Measurements from ENCODE around the gene PALLD. TPM values are rescaled to one million over a fixed set of nuclear protein-coding genes. Genes with fewer than 3 reads are reported as not detected.
A peak's percentile ranks its signal among the peaks of the same experiment; 100 is the strongest.

The PALLD gene
- total RNA-seq, 2 donors from 2014 or later: 11.3 to 49.1 TPM

GRCh38 chr4:168852933-168853713, 356.3 kb downstream of the PALLD start:
- Mint-ChIP-seq H3K4me3 (peak overlapping the region; percentile 3), H3K27ac (peak overlapping the region; percentile 20), H3K4me1 (peaks cover 14% of the 10 kb centered on the region), H3K27me3 (peaks cover 12% of the 10 kb centered on the region), H3K36me3 (ENCODE audit: low read depth) (no peaks in the 10 kb centered on the region), H3K9me3 (no peaks in the 10 kb centered on the region)
- peak; percentile 18 for ATAC-seq (replicated peaks)

GRCh38 chr4:168853770-168854169, 356.9 kb downstream of the PALLD start:
- no peaks in the 10 kb centered on the region for H3K9me3 Mint-ChIP-seq
- peaks cover 12% of the 10 kb centered on the region for H3K27me3 Mint-ChIP-seq
- peak; percentile 58 for ATAC-seq (replicated peaks)
- peak overlapping the region; percentile 20 for H3K27ac Mint-ChIP-seq
- peaks cover 14% of the 10 kb centered on the region for H3K4me1 Mint-ChIP-seq
- peak overlapping the region; percentile 3 for H3K4me3 Mint-ChIP-seq
- no peaks in the 10 kb centered on the region for H3K36me3 Mint-ChIP-seq (ENCODE audit: low read depth)

GRCh38 chr4:168854350-168854921, 357.6 kb downstream of the PALLD start:
- H3K27ac Mint-ChIP-seq: peak overlapping the region; percentile 7
- ATAC-seq (replicated peaks): no peak
- H3K9me3 Mint-ChIP-seq: no peaks in the 10 kb centered on the region
- peaks cover 14% of the 10 kb centered on the region for H3K4me1 Mint-ChIP-seq
- H3K36me3 Mint-ChIP-seq (ENCODE audit: low read depth): no peaks in the 10 kb centered on the region
- peaks cover 16% of the 10 kb centered on the region for H3K27me3 Mint-ChIP-seq
- no peak overlapping the region for H3K4me3 Mint-ChIP-seq

GRCh38 chr4:168856312-168856711, 359.5 kb downstream of the PALLD start:
- peaks cover 25% of the 10 kb centered on the region for H3K27me3 Mint-ChIP-seq
- H3K4me3 Mint-ChIP-seq: no peak overlapping the region
- H3K27ac Mint-ChIP-seq: no peak overlapping the region
- ATAC-seq (replicated peaks): peak; percentile 13
- H3K36me3 Mint-ChIP-seq (ENCODE audit: low read depth): no peaks in the 10 kb centered on the region
- no peaks in the 10 kb centered on the region for H3K9me3 Mint-ChIP-seq
- H3K4me1 Mint-ChIP-seq: peaks cover 17% of the 10 kb centered on the region

GRCh38 chr4:168857009-168857408, 360.2 kb downstream of the PALLD start:
- H3K9me3 Mint-ChIP-seq: no peaks in the 10 kb centered on the region
- peaks cover 23% of the 10 kb centered on the region for H3K27me3 Mint-ChIP-seq
- no peak overlapping the region for H3K4me3 Mint-ChIP-seq
- ATAC-seq (replicated peaks): no peak
- H3K27ac Mint-ChIP-seq: no peak overlapping the region
- no peaks in the 10 kb centered on the region for H3K36me3 Mint-ChIP-seq (ENCODE audit: low read depth)
- H3K4me1 Mint-ChIP-seq: peaks cover 17% of the 10 kb centered on the region

GRCh38 chr4:168857546-168858314, 360.9 kb downstream of the PALLD start:
- H3K27me3 Mint-ChIP-seq: peaks cover 27% of the 10 kb centered on the region
- ATAC-seq (replicated peaks): no peak
- no peaks in the 10 kb centered on the region for H3K9me3 Mint-ChIP-seq
- H3K36me3 Mint-ChIP-seq (ENCODE audit: low read depth): no peaks in the 10 kb centered on the region
- H3K4me1 Mint-ChIP-seq: peaks cover 17% of the 10 kb centered on the region
- no peak overlapping the region for H3K4me3 Mint-ChIP-seq
- H3K27ac Mint-ChIP-seq: no peak overlapping the region

GRCh38 chr4:168859100-168859499, 362.2 kb downstream of the PALLD start:
- H3K36me3 Mint-ChIP-seq (ENCODE audit: low read depth): no peaks in the 10 kb centered on the region
- no peaks in the 10 kb centered on the region for H3K9me3 Mint-ChIP-seq
- H3K27ac Mint-ChIP-seq: no peak overlapping the region
- no peak for ATAC-seq (replicated peaks)
- H3K4me3 Mint-ChIP-seq: no peak overlapping the region
- H3K27me3 Mint-ChIP-seq: peaks cover 26% of the 10 kb centered on the region
- H3K4me1 Mint-ChIP-seq: peaks cover 7% of the 10 kb centered on the region

- ATAC-seq (replicated peaks): peak; percentile 55
- H3K4me1 Mint-ChIP-seq: peaks cover 3% of the 10 kb centered on the region
- no peaks in the 10 kb centered on the region for H3K36me3 Mint-ChIP-seq (ENCODE audit: low read depth)
- peak overlapping the region; percentile 21 for H3K4me3 Mint-ChIP-seq
- H3K27ac Mint-ChIP-seq: peak overlapping the region; percentile 32
- H3K27me3 Mint-ChIP-seq: peaks cover 23% of the 10 kb centered on the region
- H3K9me3 Mint-ChIP-seq: no peaks in the 10 kb centered on the region
Observed at GRCh38 chr4:168859888-168860694, 363.2 kb downstream of the PALLD start.

GRCh38 chr4:168860827-168861226, 364.0 kb downstream of the PALLD start:
- no peaks in the 10 kb centered on the region for H3K9me3 Mint-ChIP-seq
- H3K27ac Mint-ChIP-seq: peak overlapping the region; percentile 32
- peak overlapping the region; percentile 21 for H3K4me3 Mint-ChIP-seq
- peaks cover 3% of the 10 kb centered on the region for H3K4me1 Mint-ChIP-seq
- H3K36me3 Mint-ChIP-seq (ENCODE audit: low read depth): no peaks in the 10 kb centered on the region
- ATAC-seq (replicated peaks): no peak
- peaks cover 23% of the 10 kb centered on the region for H3K27me3 Mint-ChIP-seq

GRCh38 chr4:168863719-168864647, 367.1 kb downstream of the PALLD start:
- Mint-ChIP-seq H3K9me3 (peaks cover under 1% of the 10 kb centered on the region), H3K4me1 (peaks cover 4% of the 10 kb centered on the region), H3K27ac (peak overlapping the region; percentile 81), H3K4me3 (peak overlapping the region; percentile 28), H3K27me3 (peaks cover 21% of the 10 kb centered on the region), H3K36me3 (ENCODE audit: low read depth) (no peaks in the 10 kb centered on the region)
- peak; percentile 69 for ATAC-seq (replicated peaks)

GRCh38 chr4:168864821-168865541, 368.1 kb downstream of the PALLD start:
- Mint-ChIP-seq H3K4me1 (peaks cover 8% of the 10 kb centered on the region), H3K36me3 (ENCODE audit: low read depth) (no peaks in the 10 kb centered on the region), H3K4me3 (peak overlapping the region; percentile 28), H3K9me3 (peaks cover 4% of the 10 kb centered on the region), H3K27me3 (peaks cover 27% of the 10 kb centered on the region), H3K27ac (peak overlapping the region; percentile 81)
- ATAC-seq (replicated peaks): no peak

GRCh38 chr4:168865854-168866253, 369.0 kb downstream of the PALLD start:
- H3K9me3 Mint-ChIP-seq: peaks cover 4% of the 10 kb centered on the region
- peaks cover 22% of the 10 kb centered on the region for H3K27me3 Mint-ChIP-seq
- H3K36me3 Mint-ChIP-seq (ENCODE audit: low read depth): no peaks in the 10 kb centered on the region
- H3K27ac Mint-ChIP-seq: no peak overlapping the region
- H3K4me3 Mint-ChIP-seq: no peak overlapping the region
- ATAC-seq (replicated peaks): no peak
- H3K4me1 Mint-ChIP-seq: peaks cover 5% of the 10 kb centered on the region

- Mint-ChIP-seq H3K4me1 (peaks cover 5% of the 10 kb centered on the region), H3K36me3 (ENCODE audit: low read depth) (no peaks in the 10 kb centered on the region), H3K9me3 (peaks cover 4% of the 10 kb centered on the region), H3K4me3 (no peak overlapping the region), H3K27ac (no peak overlapping the region), H3K27me3 (peaks cover 17% of the 10 kb centered on the region)
- no peak for ATAC-seq (replicated peaks)
Observed at GRCh38 chr4:168866635-168867034, 369.8 kb downstream of the PALLD start.

Measured in activated T-helper 17 cell treated with anti-CD3 and anti-CD28 coated beads, Interleukin-2, amount 50 U/mL, for 72 hours (primary cell).